GM21360 (cell line): ENCODE data around the gene LAMA2.
"Not testable (repeated sequence)": the region's sequence is repeated elsewhere in the genome, so short reads cannot be mapped to it uniquely, and the experiment has no call there.

Source experiments
- ATAC-seq: cut with Tn5 transposase; IDR thresholded peaks from one replicate; pipeline ENCODE4 v1.9.1; 2021; ENCODE audit warnings: mild to moderate bottlenecking, moderate library complexity; ENCODE audit not compliant: unreplicated experiment

LAMA2 gene

DNA sequence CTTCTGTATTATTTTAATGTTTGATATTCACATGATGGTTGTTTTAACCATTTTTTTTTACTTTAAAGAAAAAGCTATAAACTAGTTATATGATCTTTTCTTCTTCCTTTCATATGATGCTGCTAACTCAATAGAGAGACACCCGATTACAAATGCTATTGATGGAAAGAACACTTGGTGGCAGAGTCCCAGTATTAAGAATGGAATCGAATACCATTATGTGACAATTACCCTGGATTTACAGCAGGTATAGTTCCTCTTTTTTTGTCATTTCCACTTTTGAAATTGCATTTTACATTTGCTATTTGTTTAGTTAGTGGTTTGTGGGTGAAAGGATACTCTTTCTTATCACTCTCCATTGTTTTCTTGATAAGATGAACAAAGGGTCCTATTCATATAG lies 176.7 kb downstream of the LAMA2 start:
- no peak for ATAC-seq

- ATAC-seq, result no peak
These were observed 186.1 kb downstream of the LAMA2 start for GRCh38 chr6:129069006-129069405.

GRCh38 chr6:129073051-129073450 lies 190.1 kb downstream of the LAMA2 start:
- ATAC-seq, result no peak

DNA sequence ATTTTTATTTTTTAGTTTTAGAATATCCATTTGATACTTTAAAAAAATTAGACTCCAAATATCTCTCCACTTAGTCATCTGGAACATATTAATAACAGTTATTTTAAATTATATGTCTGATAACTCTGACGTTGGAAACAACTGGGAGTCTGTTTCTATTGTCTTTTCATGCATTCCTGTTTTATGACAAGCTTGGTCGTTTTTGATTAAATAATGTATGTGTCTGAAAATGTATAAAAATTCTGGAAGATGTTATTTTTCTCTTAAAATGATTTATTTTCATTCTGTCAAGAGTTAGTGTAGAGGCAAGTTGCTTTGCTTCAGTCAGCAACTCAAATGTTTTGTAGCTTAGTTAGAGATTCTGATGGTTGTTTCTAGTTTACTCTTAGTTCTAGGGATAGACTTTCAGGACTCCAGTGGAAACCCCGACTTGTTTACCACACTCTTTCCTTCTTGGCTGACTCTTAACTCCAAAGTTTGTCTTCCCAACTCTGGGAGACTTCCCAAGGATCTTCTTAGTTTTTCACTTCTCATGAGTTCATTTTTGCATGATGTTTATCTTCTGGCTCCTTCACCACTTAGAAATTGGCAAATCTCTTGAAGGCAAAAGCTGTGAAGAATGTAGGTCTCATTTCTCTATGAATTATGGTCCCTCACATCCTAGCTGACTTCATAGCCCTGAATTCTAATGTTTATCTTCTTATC lies 190.9 kb downstream of the LAMA2 start:
- ATAC-seq, result no peak

DNA sequence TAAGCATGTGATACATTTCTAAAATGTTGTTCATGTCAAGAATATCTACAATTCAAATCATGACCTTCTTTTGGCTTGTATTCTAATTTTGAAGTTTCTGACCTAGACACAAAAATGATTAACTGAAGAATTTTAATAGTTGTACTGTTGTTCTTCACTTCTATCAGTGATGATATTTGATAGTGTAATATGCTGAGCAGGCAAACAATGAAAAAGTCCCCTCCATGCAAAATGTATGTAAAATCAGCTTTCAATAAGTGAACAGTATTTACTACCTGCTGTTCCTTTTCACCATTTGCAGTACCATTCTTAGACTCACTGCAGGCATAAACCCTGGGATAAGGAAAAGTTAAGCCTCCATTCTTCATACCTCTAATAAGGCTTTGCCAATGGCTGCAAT lies 201.5 kb downstream of the LAMA2 start:
- no peak for ATAC-seq

DNA sequence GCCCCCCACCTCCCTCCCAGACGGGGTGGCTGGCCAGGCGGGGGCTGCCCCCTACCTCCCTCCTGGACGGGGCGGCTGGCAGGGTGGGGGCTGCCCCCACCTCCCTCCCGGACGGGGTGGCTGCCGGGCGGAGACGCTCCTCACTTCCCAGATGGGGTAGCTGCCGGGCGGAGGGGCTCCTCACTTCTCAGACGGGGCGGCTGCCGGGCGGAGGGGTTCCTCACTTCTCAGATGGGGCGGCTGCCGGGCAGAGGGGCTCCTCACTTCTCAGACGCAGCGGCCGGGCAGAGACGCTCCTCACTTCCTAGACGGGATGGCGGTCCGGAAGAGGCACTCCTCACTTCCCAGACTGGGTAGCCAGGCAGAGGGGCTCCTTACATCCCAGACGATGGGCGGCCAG lies 205.5 kb downstream of the LAMA2 start:
- not testable (repeated sequence) for ATAC-seq

GRCh38 chr6:129089357-129089756 lies 206.4 kb downstream of the LAMA2 start:
- no peak for ATAC-seq

- ATAC-seq, result no peak
These were observed 211.2 kb downstream of the LAMA2 start for GRCh38 chr6:129094147-129094546.

GRCh38 chr6:129096651-129097290 lies 213.8 kb downstream of the LAMA2 start:
- ATAC-seq, result no peak

DNA sequence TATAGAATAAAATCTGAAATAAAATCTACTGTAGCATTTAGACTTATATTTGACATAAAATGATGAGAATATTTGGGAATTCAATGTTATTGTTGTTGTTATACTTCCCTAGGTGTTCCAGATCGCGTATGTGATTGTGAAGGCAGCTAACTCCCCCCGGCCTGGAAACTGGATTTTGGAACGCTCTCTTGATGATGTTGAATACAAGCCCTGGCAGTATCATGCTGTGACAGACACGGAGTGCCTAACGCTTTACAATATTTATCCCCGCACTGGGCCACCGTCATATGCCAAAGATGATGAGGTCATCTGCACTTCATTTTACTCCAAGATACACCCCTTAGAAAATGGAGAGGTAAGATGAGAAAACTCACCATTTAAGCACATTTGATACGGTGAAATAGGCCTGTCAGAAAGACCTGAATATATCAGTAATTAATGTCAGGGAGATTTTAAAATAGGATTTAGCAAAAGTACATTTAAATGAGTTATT lies 215.2 kb downstream of the LAMA2 start:
- no peak for ATAC-seq

- ATAC-seq, result no peak
These were observed 216.8 kb downstream of the LAMA2 start for GRCh38 chr6:129099696-129100095.

DNA sequence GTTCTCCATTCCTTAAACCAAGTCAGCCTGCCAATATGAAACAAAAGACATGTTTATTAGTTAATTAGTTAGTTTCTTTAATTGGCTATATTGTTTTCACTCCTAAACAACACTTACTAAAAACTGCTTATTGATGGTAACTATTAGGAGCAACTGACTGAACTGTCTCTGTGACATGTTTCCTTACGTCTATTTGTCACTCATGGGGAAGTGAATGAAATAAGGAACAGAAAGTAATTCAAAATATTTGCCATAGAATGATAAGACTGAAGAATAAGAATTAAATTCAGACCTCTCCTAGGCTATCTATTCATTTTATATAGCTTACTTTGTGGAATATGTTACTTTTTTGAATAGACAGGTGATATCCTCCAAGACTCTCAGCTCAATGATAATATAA lies 217.2 kb downstream of the LAMA2 start:
- ATAC-seq, result no peak

GRCh38 chr6:129102741-129103140 lies 219.8 kb downstream of the LAMA2 start:
- no peak for ATAC-seq

- no peak for ATAC-seq
These were observed 221.2 kb downstream of the LAMA2 start for GRCh38 chr6:129104131-129104530.

DNA sequence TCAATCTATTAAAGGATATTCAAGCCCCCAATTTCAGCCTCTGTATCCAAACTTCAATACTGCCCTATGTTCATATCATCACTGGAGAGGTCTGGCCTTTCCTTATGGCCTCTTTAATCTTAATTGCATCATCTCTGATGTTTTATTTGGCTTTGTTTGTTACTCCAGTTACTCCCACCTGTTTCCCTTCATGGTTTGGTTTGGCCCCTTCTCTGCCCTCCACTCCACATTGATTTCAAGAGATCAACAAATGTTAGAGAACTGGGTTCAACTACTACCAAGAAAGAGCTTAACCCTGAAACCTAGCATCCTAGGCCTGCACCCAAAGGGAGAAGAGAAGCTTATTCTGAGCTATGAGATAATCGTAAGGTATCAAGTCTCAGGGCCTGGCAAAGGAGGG lies 221.6 kb downstream of the LAMA2 start:
- ATAC-seq, result no peak

DNA sequence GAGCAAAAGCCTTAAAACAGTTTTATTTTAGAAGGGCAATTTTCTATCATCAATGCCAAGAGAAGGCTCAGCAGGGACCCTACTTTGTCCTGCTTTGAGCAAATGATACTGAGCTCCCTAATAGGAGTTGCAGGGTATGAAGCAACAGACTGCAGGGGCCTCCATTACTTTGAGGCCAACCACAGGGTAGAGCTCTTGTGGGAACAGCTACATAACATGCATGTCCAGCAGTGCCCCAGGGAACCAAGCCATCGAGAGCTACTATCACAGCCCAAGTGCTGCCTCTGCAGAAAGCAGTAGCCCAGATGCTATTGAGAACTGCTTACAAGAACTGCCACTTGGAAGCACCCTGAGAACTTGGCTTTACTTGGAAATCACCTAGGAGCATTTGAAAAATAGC lies 222.1 kb downstream of the LAMA2 start:
- ATAC-seq, result no peak

DNA sequence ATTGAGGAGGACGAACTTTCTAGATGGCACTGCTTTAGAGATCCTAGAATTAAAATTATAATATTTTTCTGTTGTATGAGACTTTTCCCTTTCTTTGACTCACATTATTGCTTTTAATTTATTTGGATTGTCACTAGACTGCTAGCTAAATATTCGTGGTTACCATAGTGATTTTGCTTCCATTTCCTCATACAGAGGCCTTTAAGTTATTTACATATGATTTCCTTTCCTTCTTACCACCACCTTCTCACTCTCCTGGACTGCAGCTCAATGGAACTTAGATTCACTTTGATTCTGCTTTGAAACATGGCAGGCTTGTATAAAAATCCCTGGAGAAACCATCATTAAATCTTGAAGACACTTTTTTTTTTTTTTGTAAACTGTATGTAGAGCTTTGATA lies 222.9 kb downstream of the LAMA2 start:
- ATAC-seq, result no peak

DNA sequence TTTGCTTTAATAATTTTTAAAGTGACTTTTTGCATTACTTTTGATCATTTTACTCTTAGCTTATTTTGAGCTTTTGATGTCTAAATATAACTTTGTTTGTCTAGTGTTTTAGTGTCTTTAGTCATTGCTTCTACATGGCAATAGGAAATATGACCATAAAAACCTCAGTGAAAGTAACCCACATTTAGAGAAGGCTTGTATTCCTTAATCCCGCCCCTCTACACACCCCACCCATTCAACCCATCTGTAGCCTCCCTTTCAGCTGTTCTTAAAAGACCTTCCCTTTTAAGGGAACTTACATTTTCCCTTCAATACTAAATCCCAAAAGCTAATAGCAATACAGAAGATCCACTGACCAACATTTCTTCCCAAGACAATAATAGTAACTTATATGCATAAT lies 225.4 kb downstream of the LAMA2 start:
- no peak for ATAC-seq

DNA sequence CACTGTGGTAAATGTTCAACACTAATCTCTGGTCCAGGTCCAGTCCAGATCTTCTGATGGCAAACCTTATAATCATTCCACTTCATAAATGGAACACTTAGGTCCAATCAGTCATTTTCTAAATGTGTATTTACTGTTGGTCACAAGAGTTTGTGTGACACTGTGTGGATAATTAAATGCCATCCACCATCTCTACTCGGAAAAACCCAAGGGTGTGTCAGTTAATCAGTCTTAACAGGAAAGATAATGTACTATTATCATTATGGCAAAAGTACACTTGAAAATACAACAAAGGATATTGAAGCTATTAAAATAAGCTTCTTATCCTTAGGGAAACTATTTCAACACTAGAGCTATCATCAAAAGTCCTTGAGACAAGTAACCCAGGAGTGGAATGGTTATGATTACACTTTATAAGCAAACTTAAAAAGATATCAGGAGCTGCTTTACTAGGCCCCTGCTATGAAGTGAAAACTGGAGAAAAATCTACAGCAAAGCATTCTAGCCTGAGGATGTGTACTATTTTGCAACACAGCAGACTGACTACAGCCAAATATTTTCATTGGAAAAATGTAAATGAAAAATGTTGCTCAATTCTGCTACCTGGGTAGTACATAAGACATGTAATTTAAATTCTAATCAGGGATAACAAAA lies 227.9 kb downstream of the LAMA2 start:
- no peak for ATAC-seq

- ATAC-seq, result no peak
These were observed 228.4 kb downstream of the LAMA2 start for GRCh38 chr6:129111346-129111745.

- no peak for ATAC-seq
These were observed 228.9 kb downstream of the LAMA2 start for GRCh38 chr6:129111853-129112252.

DNA sequence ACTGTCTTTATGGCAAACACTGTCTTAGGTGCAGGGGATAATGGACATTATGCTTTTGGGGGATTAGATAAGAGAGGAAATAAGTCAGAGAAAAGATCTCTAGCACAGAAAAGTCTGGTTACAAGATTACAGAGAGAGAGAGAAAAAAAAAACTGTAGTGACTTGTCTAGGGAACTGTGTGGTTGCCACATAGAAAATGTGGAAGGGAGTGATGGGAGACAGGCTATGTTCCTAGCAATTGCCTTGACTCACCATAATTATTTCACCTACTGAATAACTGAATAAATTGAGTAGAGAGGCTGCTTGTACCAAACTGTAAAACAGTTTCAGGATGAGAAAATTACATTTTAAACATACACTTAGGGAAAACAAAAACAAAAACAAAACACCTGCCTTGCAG lies 229.7 kb downstream of the LAMA2 start:
- ATAC-seq, result no peak
